SK-N-SH (cell line): ENCODE results near the gene DUSP28. TPM values are rescaled to one million over a fixed set of nuclear protein-coding genes. Genes with fewer than 3 reads are reported as not detected.

ENCODE experiments used
- CTCF ChIA-PET: fragments of 300-600, 350-600 bp; formaldehyde crosslinking; extraction: SDS; loops from one replicate; lab custom pipeline; 2021; lab: Yijun Ruan, JAX
- POLR2A ChIA-PET: fragments of 350-600 bp; sonication (Branson Sonifier 250); formaldehyde crosslinking; extraction: SDS; loops from one replicate; lab custom pipeline; 2020; ENCODE audit warnings: antibody characterized with exemption, inconsistent platforms; lab: Yijun Ruan, JAX
- DNase-seq: peaks from one replicate; pipeline ENCODE4 v3.0.0; 2012
- H2AFZ ChIP-seq: fragments of 200-600 bp; sonication (generic); 2 replicates; pipeline ENCODE4 v1.8.1; 2016; ENCODE audit warnings: antibody characterized with exemption, mild to moderate bottlenecking, low read depth
- H3F3A ChIP-seq: fragments of 200-600 bp; sonication (generic); replicated peaks from 2 replicates; pipeline ENCODE3; 2016; ENCODE audit warnings: antibody characterized with exemption, mild to moderate bottlenecking; ENCODE audit not compliant: insufficient read depth
- H3K27ac ChIP-seq, 2 experiments: fragments of 200-500 bp in 1 of 2; fragments of 200-600 bp in 1 of 2; sonication (Bioruptor generic) in 1 of 2; sonication (generic), shearing (Covaris generic) in 1 of 2; 2 replicates each; pipeline versions ENCODE4 v1.5.1 to v1.6.1; 2014 to 2016; ENCODE audit warnings: low read depth in 2 of 2, inconsistent platforms in 1 of 2, low read length in 1 of 2, mild to moderate bottlenecking in 1 of 2, mixed read lengths in 1 of 2
- H3K27me3 ChIP-seq: fragments of 200-600 bp; sonication (generic), shearing (Covaris generic); 2 replicates; pipeline ENCODE4 v1.6.1; 2016; ENCODE audit warnings: mixed run types; ENCODE audit not compliant: insufficient read depth
- H3K36me3 ChIP-seq, 2 experiments: fragments of 200-500 bp in 1 of 2; fragments of 200-600 bp in 1 of 2; sonication (Bioruptor generic) in 1 of 2; sonication (generic) in 1 of 2; replicated peaks in 1 of 2; 2 replicates each; pipeline versions ENCODE3 to v1.5.1; 2014 to 2016; ENCODE audit warnings: low read length in 1 of 2, mild to moderate bottlenecking in 1 of 2; ENCODE audit not compliant: insufficient read depth in 2 of 2, control insufficient read depth in 1 of 2
- H3K4me1 ChIP-seq, 2 experiments: fragments of 200-500 bp in 1 of 2; fragments of 200-600 bp in 1 of 2; sonication (Bioruptor generic) in 1 of 2; sonication (generic), shearing (Covaris generic) in 1 of 2; 2 replicates each; pipeline versions ENCODE4 v1.5.1 to v1.6.1; 2014 to 2016; ENCODE audit warnings: low read depth in 1 of 2, low read length in 1 of 2, mixed run types in 1 of 2; ENCODE audit not compliant: insufficient read depth in 2 of 2, control insufficient read depth in 1 of 2
- H3K4me2 ChIP-seq: fragments of 200-600 bp; sonication (generic), shearing (Covaris generic); 2 replicates; pipeline ENCODE4 v1.6.1; 2017; ENCODE audit warnings: mixed run types
- H3K4me3 ChIP-seq, 2 experiments: fragments of 200-500 bp in 1 of 2; fragments of 200-600 bp in 1 of 2; sonication (Bioruptor generic) in 1 of 2; sonication (generic), shearing (Covaris generic) in 1 of 2; 2 replicates each; pipeline versions ENCODE4 v1.5.1 to v1.8.1; 2014 to 2016; ENCODE audit warnings: low read depth in 2 of 2, inconsistent platforms in 1 of 2, low read length in 1 of 2, mild to moderate bottlenecking in 1 of 2, mixed read lengths in 1 of 2, moderate library complexity in 1 of 2
- H3K79me2 ChIP-seq: fragments of 200-600 bp; sonication (generic); 2 replicates; pipeline ENCODE4 v1.8.1; 2017; ENCODE audit warnings: mild to moderate bottlenecking; ENCODE audit not compliant: insufficient read depth
- H3K9ac ChIP-seq: fragments of 200-600 bp; sonication (generic); 2 replicates; pipeline ENCODE4 v1.6.1; 2017; ENCODE audit warnings: mixed run types
- H3K9me2 ChIP-seq: fragments of 200-600 bp; sonication (generic); 2 replicates; pipeline ENCODE4 v1.6.1; 2017; ENCODE audit warnings: mixed run types
- H3K9me3 ChIP-seq: fragments of 200-600 bp; sonication (generic); 2 replicates; pipeline ENCODE4 v1.6.1; 2017; ENCODE audit warnings: mixed run types, mild to moderate bottlenecking, moderate library complexity
- H4K20me1 ChIP-seq: fragments of 200-600 bp; sonication (generic); 2 replicates; pipeline ENCODE4 v1.6.1; 2017; ENCODE audit warnings: mild to moderate bottlenecking, mixed run types; ENCODE audit not compliant: insufficient read depth
- FOSL2 ChIP-seq: IDR thresholded peaks from 2 replicates; pipeline ENCODE4 v1.4.0; 2012; ENCODE audit warnings: low read depth, mild to moderate bottlenecking, moderate library complexity, borderline replicate concordance
- FOXM1 ChIP-seq: IDR thresholded peaks from 2 replicates; pipeline ENCODE4 v1.4.0; 2012; ENCODE audit warnings: low read depth, mild to moderate bottlenecking
- RAD21 ChIP-seq: IDR thresholded peaks from 2 replicates; pipeline ENCODE4 v1.6.1; 2012; ENCODE audit warnings: mild to moderate bottlenecking, low read length
- SIN3A ChIP-seq: IDR thresholded peaks from 2 replicates; pipeline ENCODE4 v1.6.1; 2012; ENCODE audit warnings: low read depth, mild to moderate bottlenecking, low read length, moderate library complexity, borderline replicate concordance
- WGBS: methylation state at CpG from one replicate; pipeline ENCODE4 v1.1.6; 2017; ENCODE audit warnings: low lambda C conversion rate; 5-methylcytosine and 5-hydroxymethylcytosine counted together
- polyA plus RNA-seq, 3 experiments: library from polyadenylated mRNA; depleted of rRNA; stranded (reverse); fragments of >200 nt; gene quantifications; 2 replicates each; pipeline ENCODE4 v1.2.3, GENCODE V29; 2012
- TF ChIP-seq, protein P1 (sequence below): IDR thresholded peaks from 2 replicates; pipeline ENCODE4 v1.4.0; 2012; ENCODE audit warnings: low read depth
- TF ChIP-seq, protein P2 (sequence below): fragments of 150-350 bp; IDR thresholded peaks from 2 replicates; pipeline ENCODE4 v1.6.1; 2017; ENCODE audit warnings: antibody characterized with exemption, low read length, low read depth, borderline replicate concordance
- TF ChIP-seq, protein P3 (sequence below): fragments of 200-600 bp; sonication (generic); IDR thresholded peaks from 2 replicates; pipeline ENCODE4 v1.6.1; 2017; ENCODE audit warnings: antibody characterized with exemption, mild to moderate bottlenecking, moderate library complexity
- TF ChIP-seq, protein P4 (sequence below): IDR thresholded peaks from 2 replicates; pipeline ENCODE4 v1.4.0; 2012; ENCODE audit warnings: low read depth, borderline replicate concordance

DUSP28 gene
- polyA plus RNA-seq, 1 of the 3 experiments (the other 2 are of a cell fraction), result 4.1 TPM

DNA sequence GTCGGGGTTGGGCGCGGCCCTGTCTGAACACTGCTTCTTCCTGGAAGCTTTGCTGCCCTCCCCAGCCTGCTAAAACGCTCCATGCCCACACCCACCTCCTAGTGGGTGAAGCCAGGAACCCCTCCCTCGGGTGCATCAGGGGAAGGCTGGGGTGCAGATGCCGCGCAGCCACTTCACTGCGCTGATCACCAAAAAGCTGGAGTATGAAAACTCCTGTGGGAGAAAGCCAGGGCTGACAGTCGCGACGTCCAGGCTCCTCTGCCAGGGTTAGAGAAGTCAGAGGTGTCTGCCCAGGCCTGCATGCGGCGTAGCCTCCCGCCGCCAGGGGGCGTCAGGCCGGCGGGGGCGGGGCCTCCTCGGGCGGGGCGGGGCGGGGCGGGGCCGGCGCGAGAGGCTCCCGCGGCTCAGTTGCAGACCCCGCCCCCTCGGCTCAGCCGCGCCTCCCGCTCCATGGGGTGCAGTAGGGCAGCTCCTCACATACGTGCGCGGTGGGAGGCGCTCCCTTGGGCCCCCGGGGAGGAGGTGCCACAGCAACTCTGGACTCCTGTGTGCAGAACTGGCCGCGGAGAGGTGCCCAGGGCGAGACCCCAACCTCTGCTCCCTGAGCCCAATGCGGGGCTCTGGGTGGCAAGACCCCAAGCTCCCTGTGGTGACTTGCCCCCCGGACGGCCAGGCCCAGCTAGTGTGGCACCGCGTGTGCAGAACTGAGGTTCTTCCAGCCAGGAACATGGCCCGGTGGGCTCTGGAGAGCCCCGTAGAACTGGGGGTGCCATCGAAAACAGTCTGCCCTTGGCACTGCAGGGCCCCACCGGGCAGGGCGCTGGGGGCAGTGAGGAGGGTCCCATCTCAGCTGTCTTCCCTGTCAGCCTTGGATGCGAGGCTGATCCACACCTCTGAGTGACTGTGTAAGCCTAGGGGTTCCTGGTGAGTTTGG lies 6.3 kb downstream of the DUSP28 start (continued):
- TF ChIP-seq, protein P1, sequence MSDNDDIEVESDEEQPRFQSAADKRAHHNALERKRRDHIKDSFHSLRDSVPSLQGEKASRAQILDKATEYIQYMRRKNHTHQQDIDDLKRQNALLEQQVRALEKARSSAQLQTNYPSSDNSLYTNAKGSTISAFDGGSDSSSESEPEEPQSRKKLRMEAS, result peak; percentile 45; the same call in 1 of the 2 replicates
- TF ChIP-seq SIN3A (no peak), RAD21 (peak; percentile 19)
- TF ChIP-seq, protein P2, sequence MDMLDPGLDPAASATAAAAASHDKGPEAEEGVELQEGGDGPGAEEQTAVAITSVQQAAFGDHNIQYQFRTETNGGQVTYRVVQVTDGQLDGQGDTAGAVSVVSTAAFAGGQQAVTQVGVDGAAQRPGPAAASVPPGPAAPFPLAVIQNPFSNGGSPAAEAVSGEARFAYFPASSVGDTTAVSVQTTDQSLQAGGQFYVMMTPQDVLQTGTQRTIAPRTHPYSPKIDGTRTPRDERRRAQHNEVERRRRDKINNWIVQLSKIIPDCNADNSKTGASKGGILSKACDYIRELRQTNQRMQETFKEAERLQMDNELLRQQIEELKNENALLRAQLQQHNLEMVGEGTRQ, result no peak
- TF ChIP-seq, protein P3, sequence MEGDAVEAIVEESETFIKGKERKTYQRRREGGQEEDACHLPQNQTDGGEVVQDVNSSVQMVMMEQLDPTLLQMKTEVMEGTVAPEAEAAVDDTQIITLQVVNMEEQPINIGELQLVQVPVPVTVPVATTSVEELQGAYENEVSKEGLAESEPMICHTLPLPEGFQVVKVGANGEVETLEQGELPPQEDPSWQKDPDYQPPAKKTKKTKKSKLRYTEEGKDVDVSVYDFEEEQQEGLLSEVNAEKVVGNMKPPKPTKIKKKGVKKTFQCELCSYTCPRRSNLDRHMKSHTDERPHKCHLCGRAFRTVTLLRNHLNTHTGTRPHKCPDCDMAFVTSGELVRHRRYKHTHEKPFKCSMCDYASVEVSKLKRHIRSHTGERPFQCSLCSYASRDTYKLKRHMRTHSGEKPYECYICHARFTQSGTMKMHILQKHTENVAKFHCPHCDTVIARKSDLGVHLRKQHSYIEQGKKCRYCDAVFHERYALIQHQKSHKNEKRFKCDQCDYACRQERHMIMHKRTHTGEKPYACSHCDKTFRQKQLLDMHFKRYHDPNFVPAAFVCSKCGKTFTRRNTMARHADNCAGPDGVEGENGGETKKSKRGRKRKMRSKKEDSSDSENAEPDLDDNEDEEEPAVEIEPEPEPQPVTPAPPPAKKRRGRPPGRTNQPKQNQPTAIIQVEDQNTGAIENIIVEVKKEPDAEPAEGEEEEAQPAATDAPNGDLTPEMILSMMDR, result peak; percentile 72
- TF ChIP-seq, protein P4, sequence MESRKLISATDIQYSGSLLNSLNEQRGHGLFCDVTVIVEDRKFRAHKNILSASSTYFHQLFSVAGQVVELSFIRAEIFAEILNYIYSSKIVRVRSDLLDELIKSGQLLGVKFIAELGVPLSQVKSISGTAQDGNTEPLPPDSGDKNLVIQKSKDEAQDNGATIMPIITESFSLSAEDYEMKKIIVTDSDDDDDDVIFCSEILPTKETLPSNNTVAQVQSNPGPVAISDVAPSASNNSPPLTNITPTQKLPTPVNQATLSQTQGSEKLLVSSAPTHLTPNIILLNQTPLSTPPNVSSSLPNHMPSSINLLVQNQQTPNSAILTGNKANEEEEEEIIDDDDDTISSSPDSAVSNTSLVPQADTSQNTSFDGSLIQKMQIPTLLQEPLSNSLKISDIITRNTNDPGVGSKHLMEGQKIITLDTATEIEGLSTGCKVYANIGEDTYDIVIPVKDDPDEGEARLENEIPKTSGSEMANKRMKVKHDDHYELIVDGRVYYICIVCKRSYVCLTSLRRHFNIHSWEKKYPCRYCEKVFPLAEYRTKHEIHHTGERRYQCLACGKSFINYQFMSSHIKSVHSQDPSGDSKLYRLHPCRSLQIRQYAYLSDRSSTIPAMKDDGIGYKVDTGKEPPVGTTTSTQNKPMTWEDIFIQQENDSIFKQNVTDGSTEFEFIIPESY, result no peak

DNA sequence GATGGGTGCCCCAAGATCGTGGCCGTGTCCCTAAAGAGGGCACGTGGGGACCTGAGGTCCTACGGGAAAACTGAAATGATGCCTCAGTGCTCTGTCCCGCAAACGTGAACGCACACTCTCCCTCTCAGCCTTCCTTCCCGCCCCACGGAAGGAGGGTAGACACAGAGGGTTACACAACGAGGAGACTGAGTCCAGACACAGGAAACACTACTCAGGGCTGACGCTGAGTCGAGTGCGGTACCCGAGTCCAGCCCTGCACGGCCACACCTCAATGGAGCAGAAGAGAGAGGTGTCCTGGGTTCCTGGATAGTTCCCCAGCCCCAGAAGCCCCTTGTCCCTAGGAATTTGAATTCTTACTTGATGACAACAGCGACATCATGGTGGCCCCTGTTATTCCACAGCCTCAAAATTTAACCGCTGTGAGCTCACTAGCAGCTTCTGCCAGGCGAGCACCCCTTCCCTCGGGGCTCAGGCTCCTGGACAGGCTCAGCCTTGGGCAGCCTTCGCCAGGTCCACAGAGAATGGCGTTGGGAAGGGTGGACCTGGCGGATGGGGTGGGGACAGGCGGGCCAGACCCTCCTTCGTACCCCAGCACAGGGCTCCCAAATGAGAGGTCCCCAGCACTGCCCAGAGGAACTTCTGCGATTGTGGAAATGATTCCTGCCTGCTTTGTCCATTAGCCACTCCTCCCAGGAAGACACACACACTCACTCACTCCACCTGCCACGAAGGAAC lies 7.1 kb downstream of the DUSP28 start:
- H3K9ac ChIP-seq, result peak overlapping the region; percentile 68
- no peaks in the 10 kb centered on the region for H3K9me3 ChIP-seq
- H3F3A ChIP-seq, result peaks cover 8% of the 10 kb centered on the region
- H4K20me1 ChIP-seq, result 0 out of 2 replicates have a peak, but pooled peaks cover 12% of the 10 kb centered on the region
- peaks cover 31 to 39% of the 10 kb centered on the region in 2 experiments; a peak in 3 of 4 replicates for H3K4me1 ChIP-seq
- WGBS, result 34% methylated on average over 18 of the region's 26 CpGs
- no peak overlapping the region; a peak in 2 of 4 replicates for H3K27ac ChIP-seq
- H3K36me3 ChIP-seq, result peaks cover 3 to 6% of the 10 kb centered on the region in 2 experiments
- ChIA-PET POLR2A (interaction anchor here (2.6 kb wide), 1 partner anchor 19 kb away, joined by 18 read pairs; the partner anchor contains the start of gene CAPN10), CTCF (interaction anchor here (0.8 to 2.9 kb wide), 10 partner anchors 9 to 141 kb away, joined by 4 to 31 read pairs (median 8); partner anchors contain the start of gene CAPN10)
- peak overlapping the region; percentile 81; the same call in 1 of the 2 replicates for H2AFZ ChIP-seq
- H3K27me3 ChIP-seq, result no peaks in the 10 kb centered on the region
- H3K4me3 ChIP-seq, result peak overlapping the region; percentile 70 to 73
- no peak for TF ChIP-seq FOXM1
- TF ChIP-seq FOSL2, result no peak
- TF ChIP-seq, protein P1, result 0 out of 2 replicates have a peak, but pooled peaks have one; percentile 0
- TF ChIP-seq, protein P2, result no peak
- TF ChIP-seq, all 33 proteins: peak for 1
- Histone ChIP-seq H3K4me2 (peak overlapping the region; percentile 98), H3K9me2 (no peaks in the 10 kb centered on the region), H3K79me2 (peaks cover 33% of the 10 kb centered on the region)
- DNase-seq, result peak; percentile 41
